NCI-H2171 treated with DMSO at 0.1 percent for 48 hours (cell line): ENCODE measurements around the gene MILR1.

Experiments used
- DNase-seq: peaks from one replicate; lab custom pipeline; 2025; lab: John Stamatoyannopoulos, UW

Gene MILR1

GRCh38 chr17:64503341-64503740 lies 54.4 kb downstream of the MILR1 start:
- DNase-seq, result no peak

GRCh38 chr17:64503821-64504768 lies 55.2 kb downstream of the MILR1 start:
- DNase-seq, result no peak

GRCh38 chr17:64504769-64505339 lies 55.9 kb downstream of the MILR1 start:
- no peak for DNase-seq

GRCh38 chr17:64505340-64506200 lies 56.7 kb downstream of the MILR1 start:
- peak; percentile 84 for DNase-seq

- DNase-seq, result peak; percentile 99
These were observed 57.3 kb downstream of the MILR1 start, which contains the start of gene DDX5 for GRCh38 chr17:64506201-64506575. Gene DDX5 (minus strand): TSS chr17:64506289. CDS start chr17:64506119, 170 bp downstream.

- peak; percentile 99 for DNase-seq
These were observed 57.9 kb downstream of the MILR1 start, which contains the start of gene CEP95 for GRCh38 chr17:64506576-64507412. Gene CEP95 (plus strand): TSS chr17:64506977. CDS start chr17:64507098, 121 bp downstream.

GRCh38 chr17:64507413-64507782 lies 58.5 kb downstream of the MILR1 start:
- peak; percentile 76 for DNase-seq

- no peak for DNase-seq
These were observed 59.8 kb downstream of the MILR1 start for GRCh38 chr17:64508683-64509082.

- DNase-seq, result no peak
These were observed 60.3 kb downstream of the MILR1 start for GRCh38 chr17:64509179-64509578.

GRCh38 chr17:64515419-64515818 lies 66.5 kb downstream of the MILR1 start:
- DNase-seq, result no peak

- DNase-seq, result no peak
These were observed 66.9 kb downstream of the MILR1 start for GRCh38 chr17:64515829-64516228.
